ENCODE measurements around the gene C2orf80. TPM values are rescaled to one million over a fixed set of nuclear protein-coding genes. Genes with fewer than 3 reads are reported as not detected.

Gene C2orf80
- not detected in 2 replicates for total RNA-seq

DNA sequence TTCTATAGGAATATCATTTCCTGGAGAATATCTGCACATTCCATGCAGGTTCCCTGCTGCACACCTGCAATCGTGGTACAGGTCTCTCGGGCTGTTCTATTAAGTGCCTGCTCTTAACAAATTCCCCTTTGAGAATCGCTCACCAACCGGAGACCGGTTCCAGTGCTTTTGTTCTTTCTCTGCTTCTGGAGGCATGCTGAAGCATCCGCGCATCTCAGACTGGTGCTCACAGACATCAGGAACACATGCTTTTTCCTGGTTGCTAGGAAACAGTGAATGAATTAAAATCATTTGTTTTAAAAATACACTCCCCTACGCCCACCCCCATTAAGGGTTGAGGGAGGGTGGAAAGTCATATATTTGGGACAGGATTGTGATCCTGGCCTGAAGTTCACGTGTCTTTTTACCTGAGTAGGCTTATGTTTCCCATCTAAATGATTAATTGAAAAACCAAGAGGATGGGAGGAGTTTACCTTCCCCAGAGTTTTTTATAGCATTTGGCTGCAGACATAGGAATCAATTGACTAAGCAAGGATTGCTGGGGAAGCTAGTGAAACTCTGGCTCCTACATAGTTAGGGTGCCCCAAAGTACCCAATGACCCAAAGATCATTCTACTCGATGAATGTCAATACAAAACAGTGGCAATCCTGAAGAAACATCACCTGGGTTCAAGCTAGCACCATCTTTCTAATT lies at the start of gene C2orf80:
C2orf80 (minus strand) TSS at position 221 of the 694 bp plus-strand sequence. CDS start 3,044 bp downstream, outside the sequence.

DNA sequence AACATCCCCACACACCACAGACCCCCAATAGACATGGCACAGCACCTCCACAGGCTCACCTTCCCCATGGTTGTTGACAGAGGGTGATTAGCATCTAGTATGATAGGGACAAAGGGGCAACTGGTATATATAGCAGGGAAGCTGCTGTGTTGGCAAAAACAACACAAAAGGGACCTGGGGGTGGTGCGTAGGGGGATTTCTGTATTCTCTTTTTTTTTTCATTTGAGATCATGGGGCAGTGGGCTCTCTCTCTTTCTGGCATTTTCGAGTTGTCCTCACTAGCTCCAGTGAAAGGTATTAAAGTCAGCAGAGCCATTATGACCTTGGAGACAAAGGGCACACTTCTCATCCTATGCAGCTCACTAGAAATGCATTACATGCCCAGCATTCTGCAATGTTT lies 26.3 kb downstream of the C2orf80 start, which contains the start of gene CRYGA:
CRYGA (minus strand) TSS at position 101 of the 400 bp plus-strand sequence; CDS start at position 68, 33 bp downstream.

DNA sequence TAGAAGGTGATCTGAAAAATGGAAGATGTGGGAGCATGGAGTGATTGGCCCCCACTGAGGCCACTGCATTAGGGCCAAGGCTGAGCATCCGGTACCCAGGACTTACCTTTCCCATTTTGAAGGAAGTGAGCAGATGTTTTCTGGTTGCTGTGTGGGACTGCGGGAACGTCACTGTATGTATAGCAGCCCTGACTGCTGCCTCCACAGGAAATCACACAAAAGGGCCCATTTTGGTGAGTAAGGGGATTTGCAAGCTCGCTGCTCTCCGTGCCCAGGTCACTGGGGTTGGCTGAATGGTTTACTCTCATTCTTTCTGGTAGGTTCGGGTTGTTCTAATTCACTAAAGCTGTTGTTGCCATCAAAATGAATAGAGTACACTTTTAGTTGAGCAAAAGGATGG lies 43.8 kb downstream of the C2orf80 start, which contains the start of gene CRYGB:
CRYGB (minus strand) TSS at position 153 of the 400 bp plus-strand sequence; CDS start at position 115, 38 bp downstream.

DNA sequence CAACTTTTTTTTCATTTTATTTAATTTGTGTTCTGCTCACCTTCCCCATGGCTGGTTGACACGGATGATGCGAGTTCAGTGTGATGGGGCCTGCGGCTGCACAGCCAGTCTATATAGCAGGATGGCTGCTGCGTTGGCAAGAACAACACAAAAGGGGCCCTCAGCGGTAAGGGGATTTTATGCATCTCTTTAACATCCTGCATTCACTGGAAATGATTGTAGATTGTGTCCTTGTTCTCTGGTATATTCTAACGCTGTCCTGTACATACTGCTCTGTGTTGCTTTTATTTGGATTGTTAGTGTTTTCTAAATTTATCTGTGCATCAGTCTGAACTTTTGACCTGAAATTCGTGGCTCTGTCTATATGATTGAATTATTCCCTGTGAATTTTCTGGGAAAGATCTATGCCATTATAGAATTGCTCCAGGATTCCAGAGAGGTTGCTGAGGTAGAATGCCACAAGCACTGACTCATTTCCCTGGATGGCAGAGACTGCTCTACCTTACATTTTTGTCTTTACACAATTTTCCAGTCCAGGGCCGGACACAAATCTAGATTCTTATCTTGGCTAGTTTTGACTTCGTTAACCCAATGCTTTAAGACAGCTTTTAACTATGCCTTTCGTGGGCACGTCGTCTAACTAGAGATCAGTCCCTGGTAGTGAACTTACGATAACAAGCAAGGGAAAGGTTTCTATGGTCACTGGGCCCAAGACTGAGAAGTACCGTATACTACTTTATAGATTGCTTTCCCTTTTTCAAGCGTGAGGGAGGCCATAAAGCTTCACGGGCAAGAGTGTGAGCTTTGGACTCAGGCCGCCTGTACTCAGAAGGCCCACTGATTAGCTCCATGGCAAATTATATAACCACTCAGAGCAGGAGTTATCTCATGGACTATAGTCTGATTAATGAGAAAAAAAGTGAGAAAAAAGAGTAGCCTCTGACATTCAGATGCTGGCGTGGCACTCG lies 59.8 kb downstream of the C2orf80 start, which contains the start of gene CRYGC:
CRYGC (minus strand) TSS at position 85 of the 968 bp plus-strand sequence; CDS start at position 49, 36 bp downstream.

DNA sequence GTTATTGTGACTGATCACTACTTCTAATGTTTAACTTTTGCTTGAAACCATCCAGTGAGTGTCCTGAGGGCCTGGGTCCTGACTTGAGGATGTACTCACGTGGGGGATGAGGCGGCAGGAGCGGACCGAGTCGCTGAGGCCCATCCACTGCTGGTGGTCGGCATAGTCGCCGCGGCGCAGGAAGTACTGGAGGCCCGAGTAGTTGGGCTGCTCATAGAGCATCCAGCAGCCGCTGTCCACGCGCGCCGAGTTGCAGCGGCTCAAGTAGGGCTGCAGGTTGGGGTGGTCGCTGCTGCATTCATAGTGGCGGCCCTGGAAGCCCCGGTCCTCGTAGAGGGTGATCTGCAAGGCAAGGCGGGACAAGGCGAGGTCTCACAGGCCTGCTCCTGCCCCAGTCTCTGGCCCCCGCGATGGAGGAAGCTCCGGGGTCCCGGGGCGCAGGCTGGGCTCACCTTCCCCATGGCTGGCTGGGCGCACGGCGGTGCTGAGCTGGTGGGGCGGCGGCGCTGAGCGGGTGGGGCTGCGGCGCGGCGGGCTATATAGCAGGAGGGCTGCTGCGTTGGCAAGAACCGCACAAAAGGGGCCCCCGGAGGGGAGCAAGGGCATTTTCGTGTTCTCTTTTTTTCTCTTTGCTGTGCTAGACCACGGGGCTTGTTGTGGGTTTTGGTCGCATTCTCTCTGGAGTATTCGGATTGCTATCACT lies 65.7 kb downstream of the C2orf80 start, which contains the start of gene CRYGD:
CRYGD (minus strand) TSS at position 512 of the 703 bp plus-strand sequence; CDS start at position 461, 51 bp downstream.

Other genes starting within 250 kb of the C2orf80 start
- 6.1 and 8.4 TPM in 2 replicates for gene PLEKHM3, start 164.5 kb downstream of the C2orf80 start, total RNA-seq
- not detected in 2 replicates for gene CRYGD, start 65.5 kb downstream of the C2orf80 start, total RNA-seq
- gene CRYGC, start 60.2 kb downstream of the C2orf80 start, total RNA-seq, result not detected in 2 replicates
- not detected in 2 replicates for gene CRYGB, start 43.9 kb downstream of the C2orf80 start, total RNA-seq
- not detected in 2 replicates for gene CRYGA, start 26.4 kb downstream of the C2orf80 start, total RNA-seq
- gene IDH1, start 65.0 kb upstream of the C2orf80 start, total RNA-seq, result 50.9 and 57.2 TPM in 2 replicates
- 14.2 and 15.6 TPM in 2 replicates for gene PIKFYVE, start 76.2 kb upstream of the C2orf80 start, total RNA-seq
- gene PTH2R, start 216.8 kb upstream of the C2orf80 start, total RNA-seq, result 0.34 TPM in 1 of 2 replicates, not detected in the other

Measured in cardiac ventricle fibroblast (primary cell).